Peyer's patch (tissue), 4 donors: Measurements from ENCODE around the gene TNFRSF13B. TPM values are rescaled to one million over a fixed set of nuclear protein-coding genes. Genes with fewer than 3 reads are reported as not detected.

ENCODE experiments used
- DNase-seq, 3 donors: peaks; one replicate each; pipeline ENCODE4 v3.0.0-alpha.2; 2017 to 2019
- H3K27ac ChIP-seq, 4 donors: fragments of 200-600 bp; sonication (generic); one replicate each; pipeline ENCODE4 v1.5.1; 2016 to 2019
- H3K27me3 ChIP-seq, 2 donors: fragments of 200-600 bp; sonication (generic); one replicate each; pipeline ENCODE4 v1.5.1; 2019
- H3K36me3 ChIP-seq, 3 donors: fragments of 200-600 bp; sonication (generic); one replicate each; pipeline ENCODE4 v1.5.1; 2016 to 2019
- H3K4me1 ChIP-seq, 4 donors: fragments of 200-600 bp; sonication (generic); one replicate each; pipeline ENCODE4 v1.5.1; 2016 to 2019
- H3K4me3 ChIP-seq, 4 donors: fragments of 200-600 bp; sonication (generic); 1 replicate in 3 of 4; 2 replicates in 1 of 4; pipeline ENCODE4 v1.5.1; 2016 to 2019; ENCODE audit warnings: mild to moderate bottlenecking in 1 of 4
- H3K9me3 ChIP-seq, 4 donors: fragments of 200-600 bp; sonication (generic); one replicate each; pipeline ENCODE4 v1.5.1; 2016 to 2019; ENCODE audit warnings: mild to moderate bottlenecking in 1 of 4
- CTCF ChIP-seq, 6 experiments: fragments of 450-650 bp in 4 of 6; fragments of 200-600 bp in 2 of 6; sonication (generic) in 1 of 6; IDR thresholded peaks; one replicate each; pipeline ENCODE4 v1.5.1; 2017 to 2019; ENCODE audit warnings: antibody characterized with exemption in 6 of 6, mild to moderate bottlenecking in 3 of 6, moderate library complexity in 1 of 6
- POLR2A ChIP-seq, 2 donors: fragments of 450-650 bp; IDR thresholded peaks; one replicate each; pipeline ENCODE4 v1.5.1; 2017; ENCODE audit warnings: antibody characterized with exemption in 2 of 2, mild to moderate bottlenecking in 2 of 2, moderate library complexity in 2 of 2
- total RNA-seq, 4 donors: library from RNA; depleted of rRNA; stranded (reverse); fragments of >200 nt; gene quantifications; one replicate each; pipeline ENCODE4 v1.1.0, GENCODE V29; 2016

TNFRSF13B gene
- total RNA-seq, 4 donors from 2014 or later: 3.2 to 86.6 TPM; not detected in 2

GRCh38 chr17:16940116-16940881 is 31.6 kb downstream of the TNFRSF13B start:
- DNase-seq: peak in 1 of 3 donors; percentile 41
- no peaks in the 10 kb centered on the region for H3K4me1 ChIP-seq

GRCh38 chr17:16939606-16940115 is 32.3 kb downstream of the TNFRSF13B start:
- no peaks in the 10 kb centered on the region for H3K27me3 ChIP-seq
- no peak for TF ChIP-seq CTCF (IDR thresholded peaks at IDR 0.05)
- no peak for TF ChIP-seq POLR2A (IDR thresholded peaks at IDR 0.05)
- no peaks in the 10 kb centered on the region for H3K4me1 ChIP-seq
- no peaks in the 10 kb centered on the region for H3K36me3 ChIP-seq
- H3K27ac ChIP-seq: no peak overlapping the region
- H3K9me3 ChIP-seq: no peaks in the 10 kb centered on the region
- no peak overlapping the region for H3K4me3 ChIP-seq
- peak in 1 of 3 donors; percentile 36 for DNase-seq

More at GRCh38 chr17:16940116-16940881, 31.6 kb downstream of the TNFRSF13B start:
- Histone ChIP-seq H3K36me3 (no peaks in the 10 kb centered on the region), H3K4me3 (no peak overlapping the region), H3K9me3 (no peaks in the 10 kb centered on the region), H3K27me3 (no peaks in the 10 kb centered on the region), H3K27ac (no peak overlapping the region)
- TF ChIP-seq CTCF (IDR thresholded peaks at IDR 0.05) (no peak), POLR2A (IDR thresholded peaks at IDR 0.05) (no peak)

GRCh38 chr17:16939208-16939576 is 32.7 kb downstream of the TNFRSF13B start:
- Histone ChIP-seq H3K36me3 (no peaks in the 10 kb centered on the region), H3K4me1 (no peaks in the 10 kb centered on the region), H3K27me3 (no peaks in the 10 kb centered on the region), H3K4me3 (no peak overlapping the region), H3K9me3 (no peaks in the 10 kb centered on the region), H3K27ac (no peak overlapping the region)
- no peak for DNase-seq
- TF ChIP-seq CTCF (IDR thresholded peaks at IDR 0.05): no peak
- TF ChIP-seq POLR2A (IDR thresholded peaks at IDR 0.05): no peak

GRCh38 chr17:16938496-16939207 is 33.3 kb downstream of the TNFRSF13B start:
- Histone ChIP-seq H3K36me3 (no peaks in the 10 kb centered on the region), H3K4me1 (no peaks in the 10 kb centered on the region), H3K9me3 (no peaks in the 10 kb centered on the region), H3K27me3 (no peaks in the 10 kb centered on the region), H3K27ac (no peak overlapping the region), H3K4me3 (no peak overlapping the region)
- TF ChIP-seq POLR2A (IDR thresholded peaks at IDR 0.05) (no peak), CTCF (IDR thresholded peaks at IDR 0.05) (no peak)
- peak in 1 of 3 donors; percentile 37 for DNase-seq

- no peaks in the 10 kb centered on the region for H3K4me1 ChIP-seq
- TF ChIP-seq CTCF (IDR thresholded peaks at IDR 0.05) (no peak), POLR2A (IDR thresholded peaks at IDR 0.05) (no peak)
- H3K36me3 ChIP-seq: no peaks in the 10 kb centered on the region
- no peaks in the 10 kb centered on the region for H3K27me3 ChIP-seq
- H3K9me3 ChIP-seq: no peaks in the 10 kb centered on the region
- H3K4me3 ChIP-seq: no peak overlapping the region
- peak in 1 of 3 donors; percentile 23 for DNase-seq
- no peak overlapping the region for H3K27ac ChIP-seq
Measured at GRCh38 chr17:16938031-16938430, 33.9 kb downstream of the TNFRSF13B start.
